Upper lobe of left lung (tissue), 6 donors: Measurements from ENCODE around the gene RMND1. TPM values are rescaled to one million over a fixed set of nuclear protein-coding genes. Genes with fewer than 3 reads are reported as not detected.
A peak's percentile ranks its signal among the peaks of the same experiment; 100 is the strongest.

ENCODE experiments used
- ATAC-seq, 2 donors: fragments of 200-7000 bp; cut with Tn5 transposase; one replicate each; pipeline ENCODE4 v1.9.1; 2022; ENCODE audit warnings: mild to moderate bottlenecking in 2 of 2, moderate library complexity in 2 of 2; ENCODE audit not compliant: low FRiP score in 2 of 2
- DNase-seq, 2 donors: peaks; one replicate each; pipeline ENCODE4 v3.0.0-alpha.2; 2019 to 2020
- H3K27ac ChIP-seq, 4 donors: fragments of 200-600 bp; sonication (generic); one replicate each; pipeline ENCODE4 v1.5.1; 2016 to 2019
- H3K27me3 ChIP-seq, 4 donors: fragments of 200-600 bp; sonication (generic); one replicate each; pipeline ENCODE4 v1.5.1; 2017 to 2019
- H3K36me3 ChIP-seq, 4 donors: fragments of 200-600 bp; sonication (generic); one replicate each; pipeline ENCODE4 v1.5.1; 2016 to 2019
- H3K4me1 ChIP-seq, 4 donors: fragments of 200-600 bp; sonication (generic); one replicate each; pipeline ENCODE4 v1.5.1; 2018 to 2019
- H3K4me3 ChIP-seq, 4 donors: fragments of 200-600 bp; sonication (generic); one replicate each; pipeline ENCODE4 v1.5.1; 2017 to 2019; ENCODE audit warnings: mild to moderate bottlenecking in 2 of 4, moderate library complexity in 1 of 4
- H3K9me3 ChIP-seq, 4 donors: fragments of 200-600 bp; sonication (generic); one replicate each; pipeline ENCODE4 v1.5.1; 2018 to 2019
- EP300 ChIP-seq, 4 donors: sonication (generic); formaldehyde crosslinking; IDR thresholded peaks; one replicate each; pipeline ENCODE4 v1.5.1; 2017; ENCODE audit warnings: antibody characterized with exemption in 4 of 4, control low read depth in 2 of 4
- POLR2A ChIP-seq, 4 donors: fragments of 450-650 bp; IDR thresholded peaks; one replicate each; pipeline ENCODE4 v1.5.1; 2016 to 2017; ENCODE audit warnings: antibody characterized with exemption in 4 of 4, mild to moderate bottlenecking in 2 of 4
- POLR2AphosphoS5 ChIP-seq, 2 donors: sonication (generic); formaldehyde crosslinking; IDR thresholded peaks; one replicate each; pipeline ENCODE4 v1.5.1; 2017; ENCODE audit warnings: antibody characterized with exemption in 2 of 2
- WGBS, 2 donors: methylation state at CpG; one replicate each; pipeline ENCODE4 v1.1.5; 2017 to 2018; 5-methylcytosine and 5-hydroxymethylcytosine counted together
- total RNA-seq, 6 donors: library from RNA; depleted of rRNA in 4 of 6; stranded (reverse); fragments of >200 nt in 4 of 6; gene quantifications; one replicate each; pipeline versions ENCODE4 v1.1.0 to v1.2.1, GENCODE V29; 2016 to 2021
- TF ChIP-seq, protein P1 (sequence below), 6 experiments: fragments of 450-650 bp in 4 of 6; fragments of 200-600 bp in 2 of 6; sonication (generic) in 2 of 6; IDR thresholded peaks; one replicate each; pipeline ENCODE4 v1.5.1; 2016 to 2019; ENCODE audit warnings: antibody characterized with exemption in 6 of 6
- donor health status: DM: no; HTN: no; CAD: no; lungs with moderate emphysema.
- donor health status: DM: no; HTN: yes; CAD: no; lungs with severe emphysema.

The RMND1 gene
- total RNA-seq, 6 donors from 2014 or later, result 17.0 to 59.7 (median 24.0) TPM

DNA sequence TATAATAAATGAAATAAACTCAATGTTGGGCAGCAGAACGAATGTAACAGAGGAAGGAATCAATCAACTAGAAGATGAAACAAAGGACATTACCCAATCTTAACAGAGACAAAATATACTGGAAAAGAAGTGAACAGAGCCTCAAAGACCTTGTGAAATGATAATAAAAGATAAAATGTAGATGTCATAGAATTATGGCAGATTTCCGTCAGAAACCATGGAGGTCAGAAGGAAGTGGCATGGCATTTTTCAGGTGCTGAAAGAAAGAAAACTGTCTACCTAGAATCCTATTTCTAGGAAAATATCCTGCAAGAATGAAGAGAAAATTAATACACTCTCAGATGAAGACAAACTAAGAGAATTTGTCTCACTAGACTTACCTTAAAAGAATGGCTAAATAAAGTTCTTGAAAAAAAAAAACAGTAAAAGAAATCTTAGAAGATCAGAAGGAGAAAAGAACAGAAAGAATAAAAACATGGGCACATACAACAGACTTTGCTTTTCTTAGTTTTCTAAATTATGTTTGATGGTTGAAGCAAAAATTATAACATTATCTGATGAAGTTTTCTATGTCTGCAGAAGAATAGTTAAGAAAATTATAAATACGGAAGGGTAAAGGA, 37.2 kb downstream of the RMND1 start:
- no peak overlapping the region for H3K27ac ChIP-seq
- no peak overlapping the region for H3K4me3 ChIP-seq
- peaks cover 0 to 59% (median 25%) of the 10 kb centered on the region in 4 donors for H3K36me3 ChIP-seq
- DNase-seq (no peak), ATAC-seq (no peak)
- TF ChIP-seq POLR2A (IDR thresholded peaks at IDR 0.05), result no peak
- TF ChIP-seq EP300 (IDR thresholded peaks at IDR 0.05), result no peak
- TF ChIP-seq POLR2AphosphoS5 (IDR thresholded peaks at IDR 0.05), result no peak
- TF ChIP-seq, protein P1, sequence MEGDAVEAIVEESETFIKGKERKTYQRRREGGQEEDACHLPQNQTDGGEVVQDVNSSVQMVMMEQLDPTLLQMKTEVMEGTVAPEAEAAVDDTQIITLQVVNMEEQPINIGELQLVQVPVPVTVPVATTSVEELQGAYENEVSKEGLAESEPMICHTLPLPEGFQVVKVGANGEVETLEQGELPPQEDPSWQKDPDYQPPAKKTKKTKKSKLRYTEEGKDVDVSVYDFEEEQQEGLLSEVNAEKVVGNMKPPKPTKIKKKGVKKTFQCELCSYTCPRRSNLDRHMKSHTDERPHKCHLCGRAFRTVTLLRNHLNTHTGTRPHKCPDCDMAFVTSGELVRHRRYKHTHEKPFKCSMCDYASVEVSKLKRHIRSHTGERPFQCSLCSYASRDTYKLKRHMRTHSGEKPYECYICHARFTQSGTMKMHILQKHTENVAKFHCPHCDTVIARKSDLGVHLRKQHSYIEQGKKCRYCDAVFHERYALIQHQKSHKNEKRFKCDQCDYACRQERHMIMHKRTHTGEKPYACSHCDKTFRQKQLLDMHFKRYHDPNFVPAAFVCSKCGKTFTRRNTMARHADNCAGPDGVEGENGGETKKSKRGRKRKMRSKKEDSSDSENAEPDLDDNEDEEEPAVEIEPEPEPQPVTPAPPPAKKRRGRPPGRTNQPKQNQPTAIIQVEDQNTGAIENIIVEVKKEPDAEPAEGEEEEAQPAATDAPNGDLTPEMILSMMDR (IDR thresholded peaks at IDR 0.05), result no peak
- no peaks in the 10 kb centered on the region for H3K9me3 ChIP-seq
- no peaks in the 10 kb centered on the region for H3K27me3 ChIP-seq
- WGBS, 2 donors, result 92 to 99% methylated on average over 3 of the region's 3 CpGs
- no peaks in the 10 kb centered on the region for H3K4me1 ChIP-seq

- Histone ChIP-seq H3K27me3 (no peaks in the 10 kb centered on the region), H3K36me3 (peaks cover 0 to 51% (median 20%) of the 10 kb centered on the region in 4 donors), H3K9me3 (no peaks in the 10 kb centered on the region), H3K27ac (no peak overlapping the region), H3K4me1 (no peaks in the 10 kb centered on the region), H3K4me3 (no peak overlapping the region)
- no peak for DNase-seq
- TF ChIP-seq EP300 (IDR thresholded peaks at IDR 0.05), result no peak
- TF ChIP-seq POLR2A (IDR thresholded peaks at IDR 0.05), result no peak
- TF ChIP-seq, protein P1 (IDR thresholded peaks at IDR 0.05), result no peak
- TF ChIP-seq POLR2AphosphoS5 (IDR thresholded peaks at IDR 0.05), result no peak
- 91 to 93% methylated on average over 7 to 8 of the region's 8 CpGs for WGBS, 2 donors
- no peak for ATAC-seq
Measured at GRCh38 chr6:151413372-151414145, 38.4 kb downstream of the RMND1 start.

GRCh38 chr6:151412909-151413308, 39.0 kb downstream of the RMND1 start:
- Histone ChIP-seq H3K36me3 (peaks cover 0 to 46% (median 20%) of the 10 kb centered on the region in 4 donors), H3K4me3 (no peak overlapping the region), H3K27me3 (no peaks in the 10 kb centered on the region), H3K9me3 (no peaks in the 10 kb centered on the region), H3K27ac (no peak overlapping the region), H3K4me1 (no peaks in the 10 kb centered on the region)
- WGBS, 2 donors, result 91 to 94% methylated on average over 3 of the region's 3 CpGs
- no peak for TF ChIP-seq POLR2A (IDR thresholded peaks at IDR 0.05)
- ATAC-seq (peak in 1 of 2 donors; percentile 36), DNase-seq (no peak)

- Histone ChIP-seq H3K4me1 (no peaks in the 10 kb centered on the region), H3K36me3 (peaks cover 0 to 33% (median 14%) of the 10 kb centered on the region in 4 donors), H3K27ac (no peak overlapping the region), H3K4me3 (no peak overlapping the region), H3K27me3 (no peaks in the 10 kb centered on the region), H3K9me3 (no peaks in the 10 kb centered on the region)
- ATAC-seq (no peak), DNase-seq (no peak)
- no peak for TF ChIP-seq POLR2A (IDR thresholded peaks at IDR 0.05)
- TF ChIP-seq, protein P1 (IDR thresholded peaks at IDR 0.05), result no peak
- TF ChIP-seq EP300 (IDR thresholded peaks at IDR 0.05), result no peak
- no peak for TF ChIP-seq POLR2AphosphoS5 (IDR thresholded peaks at IDR 0.05)
- 89 to 98% methylated on average over 7 of the region's 7 CpGs for WGBS, 2 donors
Measured at GRCh38 chr6:151409679-151410078, 42.2 kb downstream of the RMND1 start.

DNA sequence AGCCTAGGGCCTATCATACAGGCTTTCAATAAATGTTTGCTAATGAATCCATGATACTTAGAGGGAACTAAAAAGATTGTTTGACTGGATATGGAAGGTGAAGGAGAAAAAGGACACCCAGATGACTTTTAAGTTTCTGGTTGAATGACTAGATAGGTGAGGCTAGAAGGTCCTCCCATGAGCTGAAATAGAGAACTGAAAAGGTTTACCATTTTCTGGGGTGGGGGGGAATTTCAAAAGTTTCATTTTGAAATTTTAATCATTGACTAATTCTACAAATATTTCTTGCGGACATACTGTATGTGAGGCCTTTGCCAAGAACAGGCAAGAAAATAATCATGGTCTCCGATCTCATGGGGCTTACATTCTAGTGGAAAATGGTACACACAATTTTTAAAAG, 42.7 kb downstream of the RMND1 start:
- Histone ChIP-seq H3K27ac (no peak overlapping the region), H3K27me3 (no peaks in the 10 kb centered on the region), H3K4me1 (no peaks in the 10 kb centered on the region), H3K36me3 (peaks cover 0 to 34% (median 14%) of the 10 kb centered on the region in 4 donors), H3K4me3 (no peak overlapping the region), H3K9me3 (no peaks in the 10 kb centered on the region)
- 91 to 93% methylated on average over 2 of the region's 2 CpGs for WGBS, 2 donors
- TF ChIP-seq, protein P1 (IDR thresholded peaks at IDR 0.05), result no peak
- TF ChIP-seq POLR2A (IDR thresholded peaks at IDR 0.05) (no peak), POLR2AphosphoS5 (IDR thresholded peaks at IDR 0.05) (no peak), EP300 (IDR thresholded peaks at IDR 0.05) (no peak)
- no peak for DNase-seq
- no peak for ATAC-seq
